ENCODE data around the gene MT1B.
"Not testable (repeated sequence)": the region's sequence is repeated elsewhere in the genome, so short reads cannot be mapped to it uniquely, and the experiment has no call there.

Gene MT1B

GRCh38 chr16:56611281-56611833 lies 40.3 kb upstream of the MT1B start:
- H3K27ac Mint-ChIP-seq: peak overlapping the region; percentile 94
- peaks cover 67% of the 10 kb centered on the region for H3K4me1 Mint-ChIP-seq (ENCODE audit: low read depth)
- H3K27me3 Mint-ChIP-seq (ENCODE audit: low read depth): no peaks in the 10 kb centered on the region
- no peaks in the 10 kb centered on the region for H3K9me3 Mint-ChIP-seq
- H3K36me3 Mint-ChIP-seq (ENCODE audit: low read depth): peaks cover 3% of the 10 kb centered on the region
- no peak for DNase-seq (ENCODE audit: low spot score)
- H3K4me3 Mint-ChIP-seq: peak overlapping the region; percentile 71

- DNase-seq (ENCODE audit: low spot score): no peak
- Mint-ChIP-seq H3K27me3 (ENCODE audit: low read depth) (no peaks in the 10 kb centered on the region), H3K9me3 (no peaks in the 10 kb centered on the region), H3K4me3 (no peak overlapping the region), H3K36me3 (ENCODE audit: low read depth) (peaks cover 3% of the 10 kb centered on the region), H3K4me1 (ENCODE audit: low read depth) (peaks cover 65% of the 10 kb centered on the region), H3K27ac (peak overlapping the region; percentile 4)
Observed at GRCh38 chr16:56613706-56614105, 38.0 kb upstream of the MT1B start.

GRCh38 chr16:56614549-56614991 lies 37.1 kb upstream of the MT1B start:
- Mint-ChIP-seq H3K4me1 (ENCODE audit: low read depth) (peaks cover 63% of the 10 kb centered on the region), H3K36me3 (ENCODE audit: low read depth) (peaks cover 1% of the 10 kb centered on the region), H3K4me3 (no peak overlapping the region), H3K27ac (peak overlapping the region; percentile 57), H3K9me3 (no peaks in the 10 kb centered on the region), H3K27me3 (ENCODE audit: low read depth) (no peaks in the 10 kb centered on the region)
- DNase-seq (ENCODE audit: low spot score): peak; percentile 64

- Mint-ChIP-seq H3K4me3 (no peak overlapping the region), H3K27ac (no peak overlapping the region), H3K27me3 (ENCODE audit: low read depth) (no peaks in the 10 kb centered on the region), H3K9me3 (no peaks in the 10 kb centered on the region), H3K36me3 (ENCODE audit: low read depth) (peaks cover 2% of the 10 kb centered on the region), H3K4me1 (ENCODE audit: low read depth) (peaks cover 58% of the 10 kb centered on the region)
- DNase-seq (ENCODE audit: low spot score): no peak
Observed at GRCh38 chr16:56615353-56615752, 36.3 kb upstream of the MT1B start.

- Mint-ChIP-seq H3K4me3 (peak overlapping the region; percentile 86), H3K27me3 (ENCODE audit: low read depth) (no peaks in the 10 kb centered on the region), H3K36me3 (ENCODE audit: low read depth) (peaks cover 2% of the 10 kb centered on the region), H3K4me1 (ENCODE audit: low read depth) (peaks cover 44% of the 10 kb centered on the region), H3K9me3 (no peaks in the 10 kb centered on the region), H3K27ac (peak overlapping the region; percentile 52)
- no peak for DNase-seq (ENCODE audit: low spot score)
Observed at GRCh38 chr16:56616608-56617211, 35.0 kb upstream of the MT1B start.

- Mint-ChIP-seq H3K27me3 (ENCODE audit: low read depth) (no peaks in the 10 kb centered on the region), H3K4me3 (peak overlapping the region; percentile 86), H3K9me3 (no peaks in the 10 kb centered on the region), H3K4me1 (ENCODE audit: low read depth) (peaks cover 42% of the 10 kb centered on the region), H3K36me3 (ENCODE audit: low read depth) (peaks cover 2% of the 10 kb centered on the region), H3K27ac (peak overlapping the region; percentile 58)
- peak; percentile 67 for DNase-seq (ENCODE audit: low spot score)
Observed at GRCh38 chr16:56617212-56618085, 34.2 kb upstream of the MT1B start.

GRCh38 chr16:56618138-56618537 lies 33.5 kb upstream of the MT1B start:
- Mint-ChIP-seq H3K4me1 (ENCODE audit: low read depth) (peaks cover 40% of the 10 kb centered on the region), H3K4me3 (peak overlapping the region; percentile 86), H3K27me3 (ENCODE audit: low read depth) (no peaks in the 10 kb centered on the region)

GRCh38 chr16:56620339-56620897 lies 31.3 kb upstream of the MT1B start:
- peaks cover 30% of the 10 kb centered on the region for H3K4me1 Mint-ChIP-seq (ENCODE audit: low read depth)
- no peaks in the 10 kb centered on the region for H3K9me3 Mint-ChIP-seq
- H3K36me3 Mint-ChIP-seq (ENCODE audit: low read depth): peaks cover 2% of the 10 kb centered on the region
- no peaks in the 10 kb centered on the region for H3K27me3 Mint-ChIP-seq (ENCODE audit: low read depth)
- H3K4me3 Mint-ChIP-seq: no peak overlapping the region
- H3K27ac Mint-ChIP-seq: no peak overlapping the region
- DNase-seq (ENCODE audit: low spot score): no peak

More at GRCh38 chr16:56618138-56618537, 33.5 kb upstream of the MT1B start:
- H3K27ac Mint-ChIP-seq: peak overlapping the region; percentile 50
- peaks cover 2% of the 10 kb centered on the region for H3K36me3 Mint-ChIP-seq (ENCODE audit: low read depth)
- DNase-seq (ENCODE audit: low spot score): no peak
- no peaks in the 10 kb centered on the region for H3K9me3 Mint-ChIP-seq

GRCh38 chr16:56621665-56622445 lies 29.8 kb upstream of the MT1B start:
- H3K36me3 Mint-ChIP-seq (ENCODE audit: low read depth); H3K27me3 Mint-ChIP-seq (ENCODE audit: low read depth); H3K27ac Mint-ChIP-seq: not testable (repeated sequence)

GRCh38 chr16:56623184-56623583 lies 28.5 kb upstream of the MT1B start:
- not testable (repeated sequence) for H3K36me3 Mint-ChIP-seq (ENCODE audit: low read depth); H3K4me3 Mint-ChIP-seq; H3K27ac Mint-ChIP-seq; H3K9me3 Mint-ChIP-seq; H3K27me3 Mint-ChIP-seq (ENCODE audit: low read depth); DNase-seq (ENCODE audit: low spot score)
- peaks cover 25% of the 10 kb centered on the region for H3K4me1 Mint-ChIP-seq (ENCODE audit: low read depth)

More at GRCh38 chr16:56621665-56622445, 29.8 kb upstream of the MT1B start:
- not testable (repeated sequence) for H3K4me3 Mint-ChIP-seq; DNase-seq (ENCODE audit: low spot score); H3K9me3 Mint-ChIP-seq
- peaks cover 29% of the 10 kb centered on the region for H3K4me1 Mint-ChIP-seq (ENCODE audit: low read depth)

- no peaks in the 10 kb centered on the region for H3K27me3 Mint-ChIP-seq (ENCODE audit: low read depth)
- DNase-seq (ENCODE audit: low spot score): no peak
- no peaks in the 10 kb centered on the region for H3K9me3 Mint-ChIP-seq
- H3K4me1 Mint-ChIP-seq (ENCODE audit: low read depth): peaks cover 27% of the 10 kb centered on the region
- H3K4me3 Mint-ChIP-seq: no peak overlapping the region
- H3K36me3 Mint-ChIP-seq (ENCODE audit: low read depth): peaks cover 2% of the 10 kb centered on the region
- no peak overlapping the region for H3K27ac Mint-ChIP-seq
Observed at GRCh38 chr16:56623637-56624036, 28.0 kb upstream of the MT1B start.

GRCh38 chr16:56625140-56625942 lies 26.3 kb upstream of the MT1B start, which contains the start of gene MT1E:
Gene MT1E (plus strand): TSS chr16:56625781. CDS start chr16:56625852, 71 bp downstream.
- peak within 1 kb of the TSS; percentile 99 for H3K4me3 Mint-ChIP-seq
- peak; percentile 71 for DNase-seq (ENCODE audit: low spot score)
- H3K9me3 Mint-ChIP-seq: no peaks in the 10 kb centered on the region
- peak within 1 kb of the TSS; percentile 96 for H3K27ac Mint-ChIP-seq
- peaks cover 28% of the 10 kb centered on the region for H3K4me1 Mint-ChIP-seq (ENCODE audit: low read depth)
- peaks cover 6% of the 10 kb centered on the region for H3K27me3 Mint-ChIP-seq (ENCODE audit: low read depth)
- H3K36me3 Mint-ChIP-seq (ENCODE audit: low read depth): no peaks in the 10 kb centered on the region

All from T-helper 2 cell treated with Interferon-gamma antibody and Interleukin-4, amounts not matched to agents 5 μg/mL and 100 μg/mL, for 36 hours (primary cell).